H1 (cell line): ENCODE measurements around the gene SLCO4A1. TPM values are rescaled to one million over a fixed set of nuclear protein-coding genes. Genes with fewer than 3 reads are reported as not detected.

Experiments used
- CBX5 ChIP-seq: fragments of 300-800, 300-1000 bp; sonication (generic); IDR thresholded peaks from 2 replicates; pipeline ENCODE4 v1.7.1; 2016; ENCODE audit warnings: antibody characterized with exemption, low read length, low read depth
- CBX8 ChIP-seq: fragments of 300-800, 300-1000 bp; sonication (generic); IDR thresholded peaks from 2 replicates; pipeline ENCODE4 v1.7.1; 2016; ENCODE audit warnings: low read depth, low read length, borderline replicate concordance
- HDAC2 ChIP-seq, 2 experiments: fragments of 300-600 bp in 1 of 2; sonication (generic) in 1 of 2; IDR thresholded peaks; 2 replicates each; pipeline ENCODE4 v1.6.1; 2011 to 2012; ENCODE audit warnings: low read depth in 2 of 2, low read length in 2 of 2, mild to moderate bottlenecking in 2 of 2, moderate library complexity in 2 of 2, borderline replicate concordance in 1 of 2, inconsistent platforms in 1 of 2
- JUND ChIP-seq: IDR thresholded peaks from 2 replicates; pipeline ENCODE4 v1.6.1; 2011; ENCODE audit warnings: mild to moderate bottlenecking, improper control_type of control experiment, low read length
- RFX5 ChIP-seq: IDR thresholded peaks from 2 replicates; pipeline ENCODE4 v1.6.1; 2011; ENCODE audit warnings: low read depth, low read length, improper control_type of control experiment, borderline replicate concordance
- SRF ChIP-seq: IDR thresholded peaks from 2 replicates; pipeline ENCODE4 v1.6.1; 2011; ENCODE audit warnings: mild to moderate bottlenecking, low read depth, low read length, moderate library complexity
- polyA plus RNA-seq, 7 experiments: library from polyadenylated mRNA; depleted of rRNA in 3 of 7; stranded (reverse) in 5 of 7; unstranded in 2 of 7; fragments of >200 nt in 5 of 7; fragments of 200-250 nt in 2 of 7; gene quantifications; 1 replicate in 5 of 7; 2 replicates in 1 of 7; 4 replicates in 1 of 7; pipeline versions ENCODE4 v1.2.1 to v1.2.3, GENCODE V29; 2011 to 2013; ENCODE audit warnings: missing spikeins in 2 of 7, mixed read lengths in 2 of 7
- total RNA-seq: library from RNA; stranded (reverse); fragmentation: NEBNext Ultra II Directional; extraction: Animal tissue kit (Norgen Biotek cat#: 25700); gene quantifications from 2 replicates; pipeline ENCODE4 v1.2.1, GENCODE V29; 2021

Gene SLCO4A1
- total and polyA plus RNA-seq, 2 of the 8 experiments (the other 6 are each of a cell fraction or from before 2014, with no cell fraction given): 10.5 to 18.5 TPM

- TF ChIP-seq HDAC2 (IDR thresholded peaks at IDR 0.05; ENCODE audit: borderline replicate concordance in 1 of 2, low read depth in 2 of 2, low read length in 2 of 2) (no peak), RFX5 (no peak), JUND (no peak), SRF (no peak), CBX8 (no peak), CBX5 (no peak)
- TF ChIP-seq, all 59 proteins: peak for 0
Observed at GRCh38 chr20:62651285-62652021, 9.2 kb downstream of the SLCO4A1 start (continued).
